Sigmoid colon (tissue), 4 donors: ENCODE data around the gene DPYSL5.

Source experiments
- CTCF ChIP-seq, 4 experiments: fragments of 450-650 bp in 3 of 4; fragments of 200-600 bp in 1 of 4; IDR thresholded peaks; one replicate each; pipeline ENCODE4 v1.5.1; 2016 to 2019; ENCODE audit warnings: antibody characterized with exemption in 4 of 4, mild to moderate bottlenecking in 3 of 4, moderate library complexity in 2 of 4
- EP300 ChIP-seq, 4 donors: sonication (generic); formaldehyde crosslinking; IDR thresholded peaks; one replicate each; pipeline ENCODE4 v1.6.1; 2017; ENCODE audit warnings: antibody characterized with exemption in 4 of 4
- POLR2AphosphoS5 ChIP-seq, 4 donors: sonication (generic); formaldehyde crosslinking; IDR thresholded peaks; one replicate each; pipeline ENCODE4 v1.6.1; 2017; ENCODE audit warnings: antibody characterized with exemption in 4 of 4

DNA sequence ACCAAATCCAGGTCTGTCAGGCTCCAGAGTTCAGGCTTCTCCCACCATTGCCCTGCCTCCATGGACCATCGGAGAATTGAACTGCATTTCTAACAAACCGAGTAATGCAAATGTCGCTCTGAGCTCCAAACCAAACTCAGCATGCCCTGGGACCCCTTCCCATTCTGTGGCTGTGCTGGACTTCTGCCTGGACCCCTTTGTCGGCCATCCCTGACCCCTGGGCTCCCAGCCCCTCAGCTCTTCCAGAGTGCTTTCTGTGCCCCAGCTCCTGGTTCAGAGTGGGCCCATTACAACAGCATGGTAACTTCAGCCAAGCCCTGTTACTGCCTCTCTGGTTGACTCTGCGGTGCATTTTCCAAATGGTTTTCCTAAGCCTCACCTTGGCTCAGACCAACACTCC is 67.4 kb downstream of the DPYSL5 start:
- TF ChIP-seq CTCF (IDR thresholded peaks at IDR 0.05) (no peak), EP300 (IDR thresholded peaks at IDR 0.05) (no peak), POLR2AphosphoS5 (IDR thresholded peaks at IDR 0.05) (no peak)
